Uterus (tissue), 4 donors: Measurements from ENCODE around the gene TMC5. TPM values are rescaled to one million over a fixed set of nuclear protein-coding genes. Genes with fewer than 3 reads are reported as not detected.

Source experiments
- DNase-seq, 2 donors: peaks; one replicate each; pipeline ENCODE4 v3.0.0-alpha.2; 2019 to 2020
- H3K27ac ChIP-seq, 2 donors: fragments of 200-600 bp; sonication (generic); 1 replicate in 1 of 2; 2 replicates in 1 of 2; pipeline ENCODE4 v1.5.1; 2016 to 2018
- H3K27me3 ChIP-seq, 2 donors: fragments of 200-600 bp; sonication (generic); one replicate each; pipeline ENCODE4 v1.5.1; 2018 to 2019; ENCODE audit warnings: control low read depth in 1 of 2
- H3K36me3 ChIP-seq, 2 donors: fragments of 200-600 bp; sonication (generic); one replicate each; pipeline ENCODE4 v1.5.1; 2019; ENCODE audit warnings: control low read depth in 1 of 2
- H3K4me1 ChIP-seq, 2 donors: fragments of 200-600 bp; sonication (generic); one replicate each; pipeline ENCODE4 v1.5.1; 2018 to 2019; ENCODE audit warnings: control low read depth in 1 of 2
- H3K4me3 ChIP-seq, 2 donors: fragments of 200-600 bp; sonication (generic); 1 replicate in 1 of 2; 2 replicates in 1 of 2; pipeline ENCODE4 v1.5.1; 2018 to 2019; ENCODE audit warnings: mild to moderate bottlenecking in 1 of 2
- H3K9me3 ChIP-seq, 2 donors: fragments of 200-600 bp; sonication (generic); one replicate each; pipeline ENCODE4 v1.5.1; 2019; ENCODE audit warnings: control low read depth in 1 of 2
- CTCF ChIP-seq, 4 experiments: fragments of 200-600 bp in 2 of 4; fragments of 450-650 bp in 2 of 4; sonication (generic) in 2 of 4; IDR thresholded peaks; one replicate each; pipeline ENCODE4 v1.5.1; 2016 to 2019; ENCODE audit warnings: antibody characterized with exemption in 4 of 4, mild to moderate bottlenecking in 2 of 4, moderate library complexity in 1 of 4
- POLR2A ChIP-seq, 2 donors: fragments of 450-650 bp; IDR thresholded peaks; one replicate each; pipeline ENCODE4 v1.6.1; 2016; ENCODE audit warnings: antibody characterized with exemption in 2 of 2, mild to moderate bottlenecking in 1 of 2, moderate library complexity in 1 of 2
- intact Hi-C: fragments of 100-400 bp; cut with DNase I; formaldehyde crosslinking; loops from one replicate; pipeline ENCODE4 v1.15.1; 2023; ENCODE audit warnings: low total_unique reads
- total RNA-seq, 4 donors: library from RNA; depleted of rRNA in 3 of 4; stranded (reverse); fragments of >200 nt in 3 of 4; gene quantifications; one replicate each; pipeline versions ENCODE4 v1.1.0 to v1.2.4, GENCODE V29; 2014 to 2023
- donor health status: DM: yes; HTN: yes; CAD: no.

The TMC5 gene
- total RNA-seq, 4 donors from 2014 or later = under 0.01 to 2.7 TPM; not detected in 2

GRCh38 chr16:19523184-19523558 lies 105.5 kb downstream of the TMC5 start:
- Histone ChIP-seq H3K27ac (peak overlapping the region in 1 of 2 donors; percentile 10), H3K4me1 (peaks cover 0 to 3% of the 10 kb centered on the region in 2 donors), H3K27me3 (no peaks in the 10 kb centered on the region), H3K4me3 (peak overlapping the region in 1 of 2 donors; percentile 88), H3K9me3 (no peaks in the 10 kb centered on the region), H3K36me3 (no peaks in the 10 kb centered on the region)
- peak; percentile 23 to 27 for DNase-seq
- intact Hi-C loops = no loop called here
- TF ChIP-seq POLR2A (IDR thresholded peaks at IDR 0.05) (no peak), CTCF (IDR thresholded peaks at IDR 0.05) (no peak)

DNA sequence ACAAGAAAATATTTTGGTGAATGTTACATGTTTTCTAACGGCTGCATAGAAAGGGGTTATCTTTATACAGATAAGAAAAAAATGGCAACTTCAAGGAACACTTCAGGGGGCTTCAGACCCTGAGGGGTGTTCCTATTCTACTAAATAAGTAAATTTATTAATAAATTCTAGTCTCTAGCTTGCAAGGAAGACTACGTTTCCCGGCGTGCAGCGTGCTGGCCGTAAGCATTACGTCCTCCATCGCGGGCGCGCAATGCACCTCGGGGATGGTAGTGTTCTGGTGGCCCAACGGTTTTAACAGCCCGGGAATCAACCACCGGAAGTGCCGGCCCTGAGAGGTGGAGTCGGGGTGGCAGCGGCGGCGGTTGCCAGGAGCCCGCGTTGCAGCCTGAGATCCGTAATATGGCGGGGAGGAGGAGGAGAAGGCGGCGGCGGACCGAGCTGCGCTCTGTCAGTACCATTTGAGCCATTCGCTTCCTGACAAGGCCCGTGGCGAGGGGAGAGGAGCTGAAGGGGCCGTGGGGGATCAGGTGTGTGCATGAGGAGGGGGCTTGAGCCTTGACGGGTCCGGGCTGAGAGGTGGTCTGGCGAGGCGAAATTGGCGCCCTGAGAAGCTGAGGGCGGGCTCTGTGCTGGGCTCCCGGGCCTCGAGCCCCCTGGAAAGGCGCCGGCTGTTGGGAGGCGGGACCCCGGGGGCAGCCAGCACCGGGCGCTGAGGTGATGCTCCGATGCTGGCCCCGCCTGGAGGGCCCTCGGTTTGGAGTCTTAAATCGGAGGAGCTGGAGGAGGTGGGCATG lies 106.1 kb downstream of the TMC5 start, which contains the start of gene CCP110:
Gene CCP110 (plus strand): TSS at position 384 of the 797 bp plus-strand sequence. CDS start 3,940 bp downstream, outside the sequence.
- intact Hi-C loops = no loop called here
- peaks cover 0 to 3% of the 10 kb centered on the region in 2 donors for H3K4me1 ChIP-seq
- peak within 1 kb of the TSS; percentile 52 to 82 for H3K27ac ChIP-seq
- peak within 1 kb of the TSS; percentile 88 to 99 for H3K4me3 ChIP-seq
- no peaks in the 10 kb centered on the region for H3K27me3 ChIP-seq
- DNase-seq = peak; percentile 93 to 96
- TF ChIP-seq POLR2A (IDR thresholded peaks at IDR 0.05) = peak; percentile 4 to 50
- no peak for TF ChIP-seq CTCF (IDR thresholded peaks at IDR 0.05)
- no peaks in the 10 kb centered on the region for H3K9me3 ChIP-seq
- no peaks in the 10 kb centered on the region for H3K36me3 ChIP-seq

GRCh38 chr16:19524356-19524615 lies 106.6 kb downstream of the TMC5 start:
- intact Hi-C loops = no loop called here
- H3K36me3 ChIP-seq = no peaks in the 10 kb centered on the region
- H3K9me3 ChIP-seq = no peaks in the 10 kb centered on the region
- no peak for TF ChIP-seq POLR2A (IDR thresholded peaks at IDR 0.05)
- no peak for TF ChIP-seq CTCF (IDR thresholded peaks at IDR 0.05)
- no peaks in the 10 kb centered on the region for H3K27me3 ChIP-seq
- DNase-seq = no peak
- H3K4me3 ChIP-seq = peak overlapping the region; percentile 88 to 99
- peak overlapping the region; percentile 52 to 82 for H3K27ac ChIP-seq
- peaks cover 0 to 3% of the 10 kb centered on the region in 2 donors for H3K4me1 ChIP-seq

- no peak for DNase-seq
- Histone ChIP-seq H3K27ac (peak overlapping the region; percentile 52 to 82), H3K4me1 (peaks cover 0 to 3% of the 10 kb centered on the region in 2 donors), H3K4me3 (peak overlapping the region; percentile 88 to 99), H3K9me3 (no peaks in the 10 kb centered on the region), H3K27me3 (no peaks in the 10 kb centered on the region), H3K36me3 (no peaks in the 10 kb centered on the region)
- no peak for TF ChIP-seq POLR2A (IDR thresholded peaks at IDR 0.05)
- TF ChIP-seq CTCF (IDR thresholded peaks at IDR 0.05) = no peak
- intact Hi-C loops = no loop called here
Observed at GRCh38 chr16:19524616-19525384, 107.1 kb downstream of the TMC5 start.

DNA sequence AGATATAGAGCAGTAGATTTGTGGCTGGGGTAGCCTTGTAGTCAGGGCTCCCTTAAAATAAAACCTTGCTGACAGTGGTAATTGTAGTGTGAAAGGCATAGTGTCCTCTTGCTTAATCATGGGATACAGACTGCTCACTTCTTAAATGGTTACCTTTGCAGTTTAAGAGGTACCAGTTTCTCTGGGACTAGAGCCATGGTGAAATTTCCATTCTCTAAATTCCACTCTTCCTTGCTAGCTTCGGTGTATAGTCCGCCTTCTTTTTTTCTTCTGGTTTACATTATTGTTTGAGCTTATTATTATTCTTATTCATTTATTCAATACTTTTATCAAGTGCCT lies 107.7 kb downstream of the TMC5 start:
- Histone ChIP-seq H3K9me3 (no peaks in the 10 kb centered on the region), H3K36me3 (no peaks in the 10 kb centered on the region), H3K4me3 (peak overlapping the region in 1 of 2 donors; percentile 99), H3K27me3 (no peaks in the 10 kb centered on the region), H3K4me1 (peaks cover 0 to 3% of the 10 kb centered on the region in 2 donors), H3K27ac (no peak overlapping the region)
- DNase-seq = no peak
- no peak for TF ChIP-seq CTCF (IDR thresholded peaks at IDR 0.05)
- no peak for TF ChIP-seq POLR2A (IDR thresholded peaks at IDR 0.05)
- intact Hi-C loops = no loop called here
